SK-N-SH treated with all-trans-retinoic acid at 6 μM for 48 hours (cell line): Measurements from ENCODE around the gene DHRS7B.

Experiments
- ZFP30 ChIP-seq: fragments of 450-650 bp; formaldehyde crosslinking; IDR thresholded peaks from 2 replicates; pipeline ENCODE4 v1.5.0; 2022; ENCODE audit warnings: mild to moderate bottlenecking, moderate library complexity
- ZNF8 ChIP-seq: fragments of 450-650 bp; formaldehyde crosslinking; IDR thresholded peaks from 2 replicates; pipeline ENCODE4 v1.5.0; 2020; ENCODE audit warnings: mild to moderate bottlenecking, moderate library complexity
- TF ChIP-seq, protein P1 (sequence below): fragments of 250-450 bp; sonication (Bioruptor Pico); IDR thresholded peaks from 2 replicates; pipeline ENCODE4 v1.5.0; 2020; ENCODE audit warnings: mild to moderate bottlenecking, moderate library complexity

DNA sequence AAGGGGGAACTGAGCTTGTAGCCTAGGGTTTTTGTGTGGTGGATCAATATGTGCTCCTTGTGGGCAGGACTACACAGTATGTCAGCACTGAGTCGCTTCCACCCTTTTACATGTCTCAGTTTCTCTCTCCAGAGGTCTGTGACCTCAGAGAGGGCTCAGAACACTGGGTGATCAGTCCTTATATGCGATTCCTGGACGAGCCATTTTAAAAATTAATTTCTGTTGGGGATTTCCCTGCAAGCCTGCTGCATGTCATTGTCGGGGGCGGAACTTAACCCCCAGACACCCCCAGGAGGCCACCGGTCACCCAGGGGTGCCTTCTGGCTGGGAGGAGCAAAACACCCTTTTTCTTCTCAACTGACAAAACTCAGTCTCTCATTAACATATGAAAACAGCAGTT lies 14.1 kb downstream of the DHRS7B start:
- TF ChIP-seq ZNF8 (CRISPR knock-in tag) (no peak), ZFP30 (CRISPR knock-in tag) (no peak)
- TF ChIP-seq, protein P1, sequence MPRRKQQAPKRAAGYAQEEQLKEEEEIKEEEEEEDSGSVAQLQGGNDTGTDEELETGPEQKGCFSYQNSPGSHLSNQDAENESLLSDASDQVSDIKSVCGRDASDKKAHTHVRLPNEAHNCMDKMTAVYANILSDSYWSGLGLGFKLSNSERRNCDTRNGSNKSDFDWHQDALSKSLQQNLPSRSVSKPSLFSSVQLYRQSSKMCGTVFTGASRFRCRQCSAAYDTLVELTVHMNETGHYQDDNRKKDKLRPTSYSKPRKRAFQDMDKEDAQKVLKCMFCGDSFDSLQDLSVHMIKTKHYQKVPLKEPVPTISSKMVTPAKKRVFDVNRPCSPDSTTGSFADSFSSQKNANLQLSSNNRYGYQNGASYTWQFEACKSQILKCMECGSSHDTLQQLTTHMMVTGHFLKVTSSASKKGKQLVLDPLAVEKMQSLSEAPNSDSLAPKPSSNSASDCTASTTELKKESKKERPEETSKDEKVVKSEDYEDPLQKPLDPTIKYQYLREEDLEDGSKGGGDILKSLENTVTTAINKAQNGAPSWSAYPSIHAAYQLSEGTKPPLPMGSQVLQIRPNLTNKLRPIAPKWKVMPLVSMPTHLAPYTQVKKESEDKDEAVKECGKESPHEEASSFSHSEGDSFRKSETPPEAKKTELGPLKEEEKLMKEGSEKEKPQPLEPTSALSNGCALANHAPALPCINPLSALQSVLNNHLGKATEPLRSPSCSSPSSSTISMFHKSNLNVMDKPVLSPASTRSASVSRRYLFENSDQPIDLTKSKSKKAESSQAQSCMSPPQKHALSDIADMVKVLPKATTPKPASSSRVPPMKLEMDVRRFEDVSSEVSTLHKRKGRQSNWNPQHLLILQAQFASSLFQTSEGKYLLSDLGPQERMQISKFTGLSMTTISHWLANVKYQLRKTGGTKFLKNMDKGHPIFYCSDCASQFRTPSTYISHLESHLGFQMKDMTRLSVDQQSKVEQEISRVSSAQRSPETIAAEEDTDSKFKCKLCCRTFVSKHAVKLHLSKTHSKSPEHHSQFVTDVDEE (CRISPR knock-in tag), result no peak
